ENCODE results near the gene DEAF1. TPM values are rescaled to one million over a fixed set of nuclear protein-coding genes. Genes with fewer than 3 reads are reported as not detected.

DEAF1 gene
- total RNA-seq, 2 donors from 2014 or later = 15.8 to 28.0 TPM

GRCh38 chr11:704228-704674, 9.2 kb upstream of the DEAF1 start:
- Histone ChIP-seq H3K27me3 (no peaks in the 10 kb centered on the region), H3K4me3 (no peak overlapping the region), H3K27ac (peak overlapping the region; percentile 74 to 94 (median 88)), H3K9me3 (no peaks in the 10 kb centered on the region), H3K36me3 (replicated peaks in 1 of 2; ENCODE audit: insufficient read depth in 1 of 2, low read depth in 2 of 2) (no peaks in the 10 kb centered on the region), H3K4me1 (peaks cover 67% of the 10 kb centered on the region)
- no peak for TF ChIP-seq POLR2A (IDR thresholded peaks at IDR 0.05)
- no peak for TF ChIP-seq CTCF (IDR thresholded peaks at IDR 0.05)
- ATAC-seq (no peak), DNase-seq (no peak)
- intact Hi-C loops (cut with DNase I) = no loop called here
- 92 to 96% methylated on average over 3 to 18 of the region's 18 CpGs for WGBS, 2 donors

GRCh38 chr11:703506-703905, 8.5 kb upstream of the DEAF1 start:
- DNase-seq (no peak), ATAC-seq (no peak)
- TF ChIP-seq POLR2A (IDR thresholded peaks at IDR 0.05) (no peak), CTCF (IDR thresholded peaks at IDR 0.05) (no peak)
- WGBS, 2 donors = 89 to 94% methylated on average over 8 to 9 of the region's 9 CpGs
- H3K27me3 ChIP-seq = no peaks in the 10 kb centered on the region
- H3K4me1 ChIP-seq = peaks cover 62% of the 10 kb centered on the region
- intact Hi-C loops (cut with DNase I) = no loop called here
- no peak overlapping the region for H3K4me3 ChIP-seq
- peak overlapping the region; percentile 62 to 90 (median 80) for H3K27ac ChIP-seq
- H3K9me3 ChIP-seq = no peaks in the 10 kb centered on the region
- no peaks in the 10 kb centered on the region for H3K36me3 ChIP-seq (replicated peaks in 1 of 2; ENCODE audit: insufficient read depth in 1 of 2, low read depth in 2 of 2)

- Histone ChIP-seq H3K4me3 (no peak overlapping the region), H3K27me3 (no peaks in the 10 kb centered on the region), H3K9me3 (no peaks in the 10 kb centered on the region), H3K4me1 (peaks cover 59% of the 10 kb centered on the region), H3K36me3 (replicated peaks in 1 of 2; ENCODE audit: insufficient read depth in 1 of 2, low read depth in 2 of 2) (no peaks in the 10 kb centered on the region), H3K27ac (peak overlapping the region; percentile 62 to 90 (median 80))
- 47 to 59% methylated on average over 8 to 26 of the region's 26 CpGs for WGBS, 2 donors
- ATAC-seq = peak; percentile 12
- DNase-seq = peak; percentile 64 to 87 (median 82)
- TF ChIP-seq POLR2A (IDR thresholded peaks at IDR 0.05) = peak in 1 of 3 donors; percentile 49
- TF ChIP-seq CTCF (IDR thresholded peaks at IDR 0.05) = peak in 1 of 7 experiments; percentile 12
- intact Hi-C loops (cut with DNase I) = no loop called here
Measured at GRCh38 chr11:702462-703461, 7.7 kb upstream of the DEAF1 start.

- H3K4me3 ChIP-seq = no peak overlapping the region
- DNase-seq (no peak), ATAC-seq (no peak)
- no peaks in the 10 kb centered on the region for H3K36me3 ChIP-seq (replicated peaks in 1 of 2; ENCODE audit: insufficient read depth in 1 of 2, low read depth in 2 of 2)
- 93 to 95% methylated on average over 6 to 22 of the region's 22 CpGs for WGBS, 2 donors
- H3K27me3 ChIP-seq = no peaks in the 10 kb centered on the region
- intact Hi-C loops (cut with DNase I) = no loop called here
- peak overlapping the region; percentile 62 to 90 (median 80) for H3K27ac ChIP-seq
- peaks cover 59% of the 10 kb centered on the region for H3K4me1 ChIP-seq
- H3K9me3 ChIP-seq = no peaks in the 10 kb centered on the region
- TF ChIP-seq CTCF (IDR thresholded peaks at IDR 0.05) = no peak
- TF ChIP-seq POLR2A (IDR thresholded peaks at IDR 0.05) = no peak
Measured at GRCh38 chr11:701741-702461, 6.9 kb upstream of the DEAF1 start.

Data from body of pancreas (tissue), 4 donors.